Bone marrow (tissue), 2 donors: ENCODE results near the gene ARHGEF19.
A peak's percentile ranks its signal among the peaks of the same experiment; 100 is the strongest.
"Not testable (repeated sequence)": the region's sequence is repeated elsewhere in the genome, so short reads cannot be mapped to it uniquely, and the experiment has no call there.

Experiments used
- DNase-seq, 2 donors: peaks; one replicate each; lab custom pipeline; 2025; lab: John Stamatoyannopoulos, UW

Gene ARHGEF19

DNA sequence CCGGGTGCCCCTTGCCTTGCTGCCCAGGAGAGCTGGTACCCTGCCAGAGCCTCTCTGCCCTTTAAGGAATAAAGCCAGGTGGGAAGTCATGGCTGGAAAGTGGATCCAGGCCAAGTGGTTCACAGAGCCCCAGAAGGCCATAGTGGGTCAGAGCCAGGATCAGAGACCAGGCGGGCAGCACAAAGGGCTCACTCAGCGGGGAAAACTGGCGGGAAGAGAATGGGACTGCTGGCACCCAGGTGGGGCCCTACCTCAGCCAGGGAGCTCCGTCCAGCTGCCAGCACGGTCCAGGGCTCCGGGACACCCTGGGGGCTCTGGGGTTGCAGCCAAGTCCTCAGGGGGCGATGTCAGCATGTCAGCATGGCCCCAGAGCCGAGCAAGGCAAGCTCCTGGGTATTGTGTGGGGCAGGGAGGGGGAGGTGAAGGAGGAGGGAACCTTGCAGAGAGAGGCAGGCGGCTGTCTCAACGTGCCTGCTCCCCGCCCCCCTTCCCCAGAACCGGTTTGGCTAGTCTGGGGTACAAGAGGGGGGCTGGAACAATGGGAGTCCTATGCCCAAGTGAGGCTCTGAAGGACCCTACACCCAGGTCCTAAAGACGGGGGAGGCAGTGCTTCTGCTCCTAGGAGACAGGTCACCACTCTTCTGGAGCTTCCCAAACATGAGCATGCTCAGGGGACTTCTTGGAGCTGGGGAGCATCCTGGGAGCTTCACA lies at the start of gene ARHGEF19:
Gene ARHGEF19 (minus strand): TSS at position 402 of the 711 bp plus-strand sequence. CDS start 3,598 bp downstream, outside the sequence.
- DNase-seq = no peak

DNA sequence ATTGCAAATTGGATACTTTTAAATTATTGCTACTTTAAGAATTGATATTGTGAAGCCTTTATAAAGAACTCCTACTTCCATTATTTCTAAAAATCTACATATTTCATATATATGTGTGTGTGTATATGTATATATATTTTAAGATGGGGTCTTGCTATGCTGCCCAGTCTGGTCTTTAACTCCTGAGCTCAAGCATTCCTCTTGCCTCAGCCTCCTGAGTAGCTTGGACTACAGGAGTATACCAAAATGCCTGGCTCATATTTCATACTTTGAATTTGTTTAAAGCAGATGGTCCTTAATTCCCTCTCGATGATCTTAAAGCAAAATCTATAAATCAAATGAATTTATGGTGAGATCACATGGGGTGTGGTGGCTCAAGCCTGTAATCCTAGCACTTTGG lies 49.6 kb upstream of the ARHGEF19 start:
- DNase-seq = no peak

- DNase-seq = no peak
Observed at GRCh38 chr1:16260814-16261213, 48.4 kb upstream of the ARHGEF19 start.

- DNase-seq = no peak
Observed at GRCh38 chr1:16258591-16259135, 46.2 kb upstream of the ARHGEF19 start.

GRCh38 chr1:16257968-16258367 lies 45.5 kb upstream of the ARHGEF19 start:
- DNase-seq = no peak

DNA sequence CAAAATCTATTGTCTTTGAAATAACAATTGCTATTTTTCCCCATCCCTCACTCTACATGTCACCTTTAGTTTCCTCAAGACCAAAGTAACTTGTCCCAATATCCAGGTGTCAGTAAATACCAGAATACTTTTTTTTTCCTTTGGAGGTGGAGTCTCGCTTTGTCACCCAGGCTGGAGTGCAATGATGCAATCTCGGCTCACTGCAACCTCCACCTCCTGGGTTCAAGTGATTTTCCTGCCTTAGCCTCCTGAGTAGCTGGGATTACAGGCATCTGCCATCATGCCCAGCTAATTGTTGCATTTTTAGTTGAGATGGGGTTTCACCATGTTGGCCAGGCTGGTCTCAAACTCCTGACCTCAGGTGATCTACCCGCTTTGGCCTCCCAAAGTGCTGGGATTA lies 45.1 kb upstream of the ARHGEF19 start:
- not testable (repeated sequence) for DNase-seq

DNA sequence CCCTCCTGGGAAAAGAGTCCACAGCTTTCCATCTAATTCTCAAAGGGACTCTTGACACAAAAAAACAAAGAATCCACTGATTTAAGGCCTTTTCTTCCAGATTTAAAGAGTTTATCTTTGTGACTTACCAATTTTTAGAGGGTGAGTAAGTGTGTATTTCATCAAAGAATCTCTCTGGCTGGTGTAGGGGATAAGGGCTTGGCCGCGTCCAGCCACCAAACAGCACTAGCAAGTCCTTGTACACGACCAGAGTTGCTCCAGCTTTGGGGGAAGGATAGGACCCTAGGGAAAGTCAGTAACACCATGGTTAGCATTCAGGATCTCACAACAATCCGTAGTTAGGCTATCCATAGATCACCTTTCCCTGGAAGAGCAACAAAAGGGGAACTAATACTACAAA lies 44.0 kb upstream of the ARHGEF19 start:
- DNase-seq = no peak

GRCh38 chr1:16254263-16254928 lies 41.9 kb upstream of the ARHGEF19 start:
- DNase-seq = no peak

DNA sequence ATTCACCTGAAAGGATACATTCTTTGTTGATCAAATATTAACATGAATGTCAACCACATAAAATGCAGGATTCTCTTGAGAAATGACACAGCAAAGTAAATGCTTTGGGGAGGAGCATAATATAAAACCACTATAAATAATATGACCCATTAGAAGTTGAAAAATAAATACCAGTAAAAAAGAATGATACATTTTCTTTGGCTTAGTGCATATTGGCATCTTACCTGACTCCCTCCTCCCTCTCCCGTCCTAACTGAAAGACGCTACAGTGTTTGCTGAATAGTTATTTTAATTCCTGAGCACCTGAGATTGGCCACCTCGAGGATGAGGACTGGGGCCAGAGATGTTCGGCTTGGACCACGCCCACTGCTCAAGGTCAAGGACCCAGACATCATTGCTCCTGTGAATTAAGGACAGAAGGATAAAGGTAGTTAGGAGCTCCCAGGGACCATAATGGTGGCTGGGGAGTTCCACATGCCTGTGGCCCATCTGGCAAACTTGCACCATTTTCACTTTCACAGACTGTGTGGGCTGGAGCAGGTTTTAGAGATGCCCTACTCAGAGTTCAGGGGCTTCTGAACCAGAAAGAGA lies 41.0 kb upstream of the ARHGEF19 start:
- DNase-seq = no peak

DNA sequence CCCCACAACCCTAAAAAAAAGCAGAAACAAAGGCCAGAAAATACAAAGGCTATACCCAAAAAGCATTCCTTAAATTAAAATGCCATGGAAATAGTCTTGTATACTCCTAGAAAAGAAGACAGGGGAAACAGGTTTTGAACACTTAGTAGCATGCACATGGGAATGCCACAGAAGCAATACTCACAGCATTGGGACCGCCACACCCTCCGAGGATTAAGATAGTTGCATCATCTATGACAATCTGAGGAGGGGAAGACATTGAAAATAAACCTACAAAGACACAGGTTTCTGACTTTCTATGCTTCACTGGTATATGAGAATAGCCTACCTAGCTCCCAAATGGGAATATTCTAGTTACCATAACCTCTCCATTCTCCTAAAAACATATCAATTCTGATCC lies 40.5 kb upstream of the ARHGEF19 start:
- DNase-seq = no peak

DNA sequence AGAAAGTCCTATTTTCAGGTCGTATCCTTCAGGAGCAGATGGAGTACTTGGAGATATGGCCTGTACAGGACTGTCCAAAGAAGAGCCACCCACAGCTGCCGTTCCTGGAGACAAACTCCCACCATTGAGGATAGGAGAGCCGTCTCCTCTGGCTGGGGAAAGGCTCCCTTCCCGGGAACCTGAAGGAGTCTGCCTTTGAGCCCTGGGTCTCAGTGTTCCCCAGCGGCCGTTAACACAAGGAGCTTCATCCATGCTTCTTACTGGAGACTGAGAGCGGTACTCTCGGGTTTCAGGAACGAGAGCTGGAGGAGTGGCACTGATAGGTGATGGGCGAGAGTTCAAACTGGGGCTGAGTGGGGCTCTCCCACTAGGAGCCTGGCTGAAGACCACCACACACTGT lies 38.9 kb upstream of the ARHGEF19 start:
- DNase-seq = no peak

DNA sequence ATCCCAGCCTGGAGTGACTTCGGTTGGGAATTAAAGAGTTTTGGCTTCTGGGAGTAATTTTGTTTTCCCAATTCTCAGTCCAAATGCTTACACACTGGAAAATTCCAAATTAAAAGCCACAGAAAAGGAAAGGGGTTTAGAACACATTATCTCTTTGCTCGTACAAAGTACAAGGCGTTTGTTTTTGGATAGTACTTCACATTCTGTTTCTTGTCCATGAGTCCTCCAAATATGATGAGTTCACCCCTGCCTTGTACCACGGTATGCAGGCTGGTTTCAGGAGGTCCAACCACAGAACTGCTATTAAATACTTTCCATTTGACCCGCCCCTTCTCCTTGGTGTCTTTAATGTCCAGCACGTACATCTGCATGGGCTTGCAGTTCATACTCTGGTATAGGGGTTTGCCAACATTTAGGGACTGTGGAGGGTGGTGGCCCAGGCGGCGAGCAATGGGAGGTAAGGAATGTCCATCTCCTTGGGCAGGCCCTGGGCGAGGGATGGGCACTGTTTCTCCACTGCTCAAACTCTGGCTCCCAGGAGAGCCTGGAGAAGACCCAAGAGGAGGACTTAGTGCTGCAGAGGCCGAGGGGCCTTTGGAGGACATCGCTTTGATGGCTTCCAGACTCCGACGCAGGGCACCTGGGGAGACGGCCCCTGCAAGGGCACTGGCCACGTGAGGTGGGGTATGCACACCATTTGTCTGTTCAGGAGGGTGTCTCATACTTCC lies 38.2 kb upstream of the ARHGEF19 start:
- no peak for DNase-seq

DNA sequence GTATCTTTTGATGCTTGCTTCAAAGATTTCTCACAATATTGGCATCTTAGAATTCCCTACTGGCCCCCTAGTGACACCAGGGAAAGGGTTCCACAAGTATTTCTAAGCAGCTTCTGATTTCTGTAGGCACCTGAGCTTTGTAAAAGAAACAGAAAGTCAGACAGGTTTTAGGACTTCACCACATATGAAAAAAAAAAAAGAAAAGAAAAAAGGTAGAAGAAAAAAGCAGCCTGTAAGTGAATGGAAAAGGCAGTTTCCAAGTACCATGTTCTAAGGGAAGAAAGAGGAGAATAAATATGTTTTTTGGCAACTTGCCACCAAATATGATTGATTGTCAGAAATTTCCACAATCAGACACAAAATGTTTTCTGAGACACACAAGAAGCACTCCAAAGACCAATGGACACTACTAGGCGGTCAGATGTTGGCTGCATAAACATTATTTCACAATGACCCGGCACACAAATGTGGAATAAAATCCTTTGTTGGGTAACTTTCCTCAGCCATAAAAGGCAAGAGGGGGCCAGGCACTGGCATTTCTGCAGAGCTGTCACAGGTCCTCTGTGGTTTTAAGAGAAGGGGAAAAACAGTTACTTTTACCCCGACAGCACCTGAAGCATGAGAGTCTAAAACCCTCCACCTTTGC lies 37.3 kb upstream of the ARHGEF19 start:
- no peak for DNase-seq

- peak in 1 of 2 donors; percentile 33 for DNase-seq
Observed at GRCh38 chr1:16248603-16249516, 36.4 kb upstream of the ARHGEF19 start.

DNA sequence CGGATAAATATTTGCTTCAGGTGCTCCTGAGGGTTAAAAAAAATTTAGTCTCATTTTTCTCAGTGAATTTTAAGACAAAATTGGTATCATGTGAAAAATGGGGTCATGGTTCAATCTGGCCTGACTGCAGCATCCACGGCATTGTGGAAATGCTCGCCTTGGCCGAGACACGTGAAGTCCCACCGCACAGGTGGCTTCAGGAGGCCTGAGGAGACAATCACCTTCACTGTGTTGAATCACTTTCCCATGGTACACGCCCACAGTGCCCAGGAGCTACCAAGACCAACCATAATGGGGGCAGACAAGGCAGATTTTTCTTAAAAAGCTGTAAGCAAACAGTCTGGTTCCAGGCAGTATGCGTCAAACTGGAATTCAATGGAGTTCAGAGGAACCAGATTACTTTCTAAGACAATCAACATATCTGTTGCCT lies 35.6 kb upstream of the ARHGEF19 start:
- DNase-seq = no peak

GRCh38 chr1:16247441-16247840 lies 35.0 kb upstream of the ARHGEF19 start:
- no peak for DNase-seq

DNA sequence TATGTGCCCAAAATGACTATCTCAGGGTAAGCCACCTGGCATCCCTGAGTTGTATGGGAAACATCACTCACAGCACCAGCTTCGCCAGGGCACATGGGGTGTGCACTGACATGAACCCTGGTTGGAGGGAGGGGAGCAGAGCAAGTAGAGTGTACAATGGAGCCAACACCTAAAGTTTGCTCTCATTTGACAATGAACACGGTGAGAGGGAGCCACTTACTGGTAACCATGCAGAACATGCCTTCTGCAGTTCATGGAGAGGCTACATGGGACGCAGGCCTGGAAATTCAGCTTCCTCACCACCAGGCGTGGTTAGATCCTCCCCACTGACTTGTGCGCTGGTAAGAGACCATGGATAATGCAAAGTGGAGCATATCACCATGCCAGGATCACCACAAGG lies 34.5 kb upstream of the ARHGEF19 start:
- DNase-seq = no peak

GRCh38 chr1:16246239-16246638 lies 33.8 kb upstream of the ARHGEF19 start:
- not testable (repeated sequence) for DNase-seq

DNA sequence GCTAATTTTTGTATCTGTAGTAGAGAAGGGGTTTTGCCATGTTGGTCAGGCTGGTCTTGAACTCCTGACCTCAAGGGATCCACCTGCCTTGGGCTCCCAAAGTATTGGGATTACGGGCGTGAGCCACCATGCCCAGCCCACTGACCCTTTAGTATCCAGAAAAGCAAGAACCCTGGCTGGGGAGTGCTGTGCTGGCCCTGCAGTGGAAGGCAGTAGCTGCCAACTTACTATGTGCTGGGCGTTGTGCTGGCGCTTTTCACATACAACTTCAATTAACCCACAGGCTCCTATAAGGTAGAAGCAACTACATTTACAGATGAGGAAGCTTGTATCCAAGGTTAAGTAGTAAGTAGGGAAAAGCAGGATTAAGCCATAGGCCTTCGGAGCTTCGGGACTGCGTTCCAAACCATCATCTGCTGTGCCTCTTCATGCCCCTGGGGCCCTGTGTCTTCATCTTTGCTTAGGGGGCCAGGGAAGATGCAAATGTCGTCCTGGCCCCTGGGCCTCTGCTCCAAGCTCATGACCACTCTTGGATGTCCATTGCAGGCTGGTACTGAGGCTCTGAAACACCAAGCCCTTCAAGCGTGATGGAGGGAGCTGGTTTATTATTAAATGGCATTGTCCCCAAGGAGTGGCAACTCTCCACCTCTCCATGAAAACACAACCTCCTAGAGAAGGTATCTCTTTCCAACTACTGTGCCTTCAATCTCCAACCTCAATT lies 33.2 kb upstream of the ARHGEF19 start:
- DNase-seq = no peak
